Measurements from ENCODE around the gene PIK3IP1. TPM values are rescaled to one million over a fixed set of nuclear protein-coding genes. Genes with fewer than 3 reads are reported as not detected.

PIK3IP1 gene
- total and polyA plus RNA-seq, 2 experiments from 2014 or later: 22.2 to 22.4 TPM

- H3K4me2 ChIP-seq: no peak overlapping the region
- DNase-seq (ENCODE audit: low spot score): no peak
- H3K4me1 ChIP-seq (ENCODE audit: insufficient read depth): peaks cover 9% of the 10 kb centered on the region
- TF ChIP-seq EZH2 (IDR thresholded peaks at IDR 0.05; ENCODE audit: borderline replicate concordance): no peak
- no peak for TF ChIP-seq CTCF (IDR thresholded peaks at IDR 0.05; ENCODE audit: poor library complexity)
- no peak for TF ChIP-seq EZH2phosphoT487 (IDR thresholded peaks at IDR 0.05; ENCODE audit: low read depth, severe bottlenecking, unreplicated experiment)
- H3K27me3 ChIP-seq: no peaks in the 10 kb centered on the region
- no peaks in the 10 kb centered on the region for H3K79me2 ChIP-seq
- no peaks in the 10 kb centered on the region for H4K20me1 ChIP-seq (ENCODE audit: insufficient read depth, poor library complexity, severe bottlenecking)
- 92% methylated on average over 2 of the region's 2 CpGs for WGBS (ENCODE audit: low lambda C conversion rate, missing lambda C conversion rate)
- no peaks in the 10 kb centered on the region for H3K9me2 ChIP-seq (replicated peaks; ENCODE audit: insufficient read depth)
- no peak overlapping the region for H3K27ac ChIP-seq
- no peaks in the 10 kb centered on the region for H3K36me3 ChIP-seq (replicated peaks; ENCODE audit: insufficient read depth, low read depth)
- H2AFZ ChIP-seq: no peak overlapping the region
- H3K4me3 ChIP-seq: no peak overlapping the region
- H3K9me3 ChIP-seq (ENCODE audit: low read depth): no peaks in the 10 kb centered on the region
These were observed 24.0 kb downstream of the PIK3IP1 start for GRCh38 chr22:31268281-31268680.

DNA sequence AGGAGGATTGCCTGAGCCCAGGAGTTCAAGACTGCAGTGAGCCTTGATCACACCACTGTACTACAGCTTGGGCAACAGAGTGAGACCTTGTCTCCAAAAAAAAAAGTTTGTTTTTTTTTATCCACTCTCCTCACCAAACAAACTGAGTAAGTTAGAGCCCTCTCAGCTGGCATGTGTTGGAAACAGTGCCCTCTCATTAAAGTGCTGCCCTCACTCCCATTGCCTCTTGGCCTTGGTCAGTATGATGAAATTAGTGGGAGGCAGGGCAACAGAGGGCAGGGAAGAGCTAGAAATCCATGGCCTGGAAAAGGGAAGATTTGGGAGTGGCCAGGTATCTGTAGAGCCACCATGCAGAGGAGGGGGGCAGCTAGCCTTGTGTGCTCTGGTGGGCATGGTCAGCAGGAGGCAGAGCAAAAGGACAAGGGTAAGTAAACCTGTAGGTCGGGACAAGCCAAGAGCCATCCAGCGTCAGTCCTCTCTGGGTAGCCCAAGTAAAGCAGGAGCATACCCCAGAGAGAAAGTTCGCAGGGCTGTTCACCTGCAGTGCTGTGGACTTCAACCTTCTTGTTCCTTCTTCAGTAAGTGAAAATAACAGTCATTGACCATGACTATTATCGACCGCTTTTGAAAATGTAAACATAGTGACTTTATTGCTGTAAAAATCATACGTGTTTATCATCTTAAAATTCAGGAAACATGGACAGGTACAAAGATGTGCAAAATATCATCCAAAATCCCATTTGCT, 28.2 kb downstream of the PIK3IP1 start:
- H4K20me1 ChIP-seq (ENCODE audit: insufficient read depth, poor library complexity, severe bottlenecking): no peaks in the 10 kb centered on the region
- H3K27ac ChIP-seq: no peak overlapping the region
- no peaks in the 10 kb centered on the region for H3K9me3 ChIP-seq (ENCODE audit: low read depth)
- H3K4me3 ChIP-seq: no peak overlapping the region
- H2AFZ ChIP-seq: no peak overlapping the region
- no peaks in the 10 kb centered on the region for H3K9me2 ChIP-seq (replicated peaks; ENCODE audit: insufficient read depth)
- peaks cover 4% of the 10 kb centered on the region for H3K79me2 ChIP-seq
- H3K36me3 ChIP-seq (replicated peaks; ENCODE audit: insufficient read depth, low read depth): no peaks in the 10 kb centered on the region
- TF ChIP-seq CTCF (IDR thresholded peaks at IDR 0.05; ENCODE audit: poor library complexity) (no peak), EZH2phosphoT487 (IDR thresholded peaks at IDR 0.05; ENCODE audit: low read depth, severe bottlenecking, unreplicated experiment) (no peak), EZH2 (IDR thresholded peaks at IDR 0.05; ENCODE audit: borderline replicate concordance) (no peak)
- DNase-seq (ENCODE audit: low spot score): no peak
- no peak overlapping the region for H3K4me2 ChIP-seq
- WGBS (ENCODE audit: low lambda C conversion rate, missing lambda C conversion rate): 97% methylated on average over 6 of the region's 6 CpGs
- no peaks in the 10 kb centered on the region for H3K27me3 ChIP-seq
- no peaks in the 10 kb centered on the region for H3K4me1 ChIP-seq (ENCODE audit: insufficient read depth)

- DNase-seq (ENCODE audit: low spot score): no peak
- H3K36me3 ChIP-seq (replicated peaks; ENCODE audit: insufficient read depth, low read depth): no peaks in the 10 kb centered on the region
- WGBS (ENCODE audit: low lambda C conversion rate, missing lambda C conversion rate): 93% methylated on average over 13 of the region's 13 CpGs
These were observed 29.8 kb downstream of the PIK3IP1 start for GRCh38 chr22:31262312-31263133.

More at GRCh38 chr22:31262312-31263133, 29.8 kb downstream of the PIK3IP1 start:
- H3K9me2 ChIP-seq (replicated peaks; ENCODE audit: insufficient read depth): no peaks in the 10 kb centered on the region
- peaks cover 10% of the 10 kb centered on the region for H3K79me2 ChIP-seq
- H3K9me3 ChIP-seq (ENCODE audit: low read depth): no peaks in the 10 kb centered on the region
- no peak overlapping the region for H3K4me3 ChIP-seq
- no peak overlapping the region for H3K27ac ChIP-seq
- TF ChIP-seq CTCF (IDR thresholded peaks at IDR 0.05; ENCODE audit: poor library complexity) (no peak), EZH2phosphoT487 (IDR thresholded peaks at IDR 0.05; ENCODE audit: low read depth, severe bottlenecking, unreplicated experiment) (no peak), EZH2 (IDR thresholded peaks at IDR 0.05; ENCODE audit: borderline replicate concordance) (no peak)
- no peaks in the 10 kb centered on the region for H3K4me1 ChIP-seq (ENCODE audit: insufficient read depth)
- H2AFZ ChIP-seq: no peak overlapping the region
- H4K20me1 ChIP-seq (ENCODE audit: insufficient read depth, poor library complexity, severe bottlenecking): peaks cover 8% of the 10 kb centered on the region
- no peaks in the 10 kb centered on the region for H3K27me3 ChIP-seq
- no peak overlapping the region for H3K4me2 ChIP-seq

Measured in hepatocyte (in vitro differentiated cells).